Activated CD8-positive, alpha-beta T cell treated with anti-CD3 and anti-CD28 coated beads for 36 hours (primary cell): ENCODE measurements around the gene MYO5C. TPM values are rescaled to one million over a fixed set of nuclear protein-coding genes. Genes with fewer than 3 reads are reported as not detected.

ENCODE experiments used
- ATAC-seq: fragments of 200-7000 bp; cut with Tn5 transposase; one replicate; pipeline ENCODE4 v1.10.0; 2021; ENCODE audit warnings: mild to moderate bottlenecking, moderate library complexity
- CTCF ChIA-PET: fragments of 350-600 bp; sonication (Branson Sonifier 250); formaldehyde crosslinking; loops from one replicate; lab custom pipeline; 2021; ENCODE audit warnings: antibody characterized with exemption; lab: Charles Lee
- POLR2A ChIA-PET: fragments of 350-600 bp; sonication (Branson Sonifier 250); formaldehyde crosslinking; loops from one replicate; lab custom pipeline; 2021; ENCODE audit warnings: antibody characterized with exemption; lab: Charles Lee
- DNase-seq: peaks from one replicate; pipeline ENCODE4 v3.0.0-alpha.2; 2020
- H3K27ac Mint-ChIP-seq: one replicate; pipeline ENCODE4 v1.8.0; 2021; ENCODE audit warnings: mild to moderate bottlenecking, mixed read lengths
- H3K27me3 Mint-ChIP-seq: one replicate; pipeline ENCODE4 v1.8.0; 2021; ENCODE audit warnings: mixed read lengths
- H3K36me3 Mint-ChIP-seq: one replicate; pipeline ENCODE4 v1.8.0; 2021; ENCODE audit warnings: low read depth, mixed read lengths
- H3K4me1 Mint-ChIP-seq: one replicate; pipeline ENCODE4 v1.8.0; 2021; ENCODE audit warnings: low read depth, mixed read lengths
- H3K4me3 Mint-ChIP-seq: one replicate; pipeline ENCODE4 v1.8.0; 2021; ENCODE audit warnings: mild to moderate bottlenecking, moderate library complexity, mixed read lengths
- H3K9me3 Mint-ChIP-seq: one replicate; pipeline ENCODE4 v1.8.0; 2021; ENCODE audit warnings: mixed read lengths
- CTCF ChIP-seq: fragments of 200-600 bp; IDR thresholded peaks from one replicate; pipeline ENCODE4 v1.8.0; 2022; ENCODE audit warnings: antibody characterized with exemption, mild to moderate bottlenecking
- intact Hi-C: fragments of 100-400 bp; cut with micrococcal nuclease; formaldehyde crosslinking; loops from one replicate; pipeline ENCODE4 v1.10.0; 2022
- total RNA-seq, 2 experiments: library from RNA; stranded (reverse); gene quantifications; one replicate each; pipeline ENCODE4 v1.2.3, GENCODE V29; 2021

Gene MYO5C
- total RNA-seq, 2 experiments from 2014 or later, result 1.3 to 1.9 TPM

GRCh38 chr15:52308446-52309153 lies 13.0 kb upstream of the MYO5C start:
- POLR2A ChIA-PET, result interaction anchor here (1.4 kb wide), 1 partner anchor 17 kb away, joined by 3 read pairs; no protein-coding TSS in a partner anchor
- CTCF ChIA-PET, result interaction anchor here (0.6 to 1.7 kb wide), 3 partner anchors 10 to 158 kb away, joined by 3 to 5 read pairs (median 3); no protein-coding TSS in a partner anchor

GRCh38 chr15:52307847-52308246 lies 12.2 kb upstream of the MYO5C start:
- no peak for ATAC-seq
- no peak for TF ChIP-seq CTCF
- H3K4me1 Mint-ChIP-seq, result peaks cover 6% of the 10 kb centered on the region
- no peaks in the 10 kb centered on the region for H3K27me3 Mint-ChIP-seq
- intact Hi-C loops, result no loop called here
- no peak overlapping the region for H3K4me3 Mint-ChIP-seq
- ChIA-PET CTCF (interaction anchor here (0.6 kb wide), 1 partner anchor 159 kb away, joined by 3 read pairs; no protein-coding TSS in a partner anchor), POLR2A (interaction anchor here (1.4 kb wide), 1 partner anchor 18 kb away, joined by 3 read pairs; no protein-coding TSS in a partner anchor)
- H3K36me3 Mint-ChIP-seq, result no peaks in the 10 kb centered on the region
- H3K9me3 Mint-ChIP-seq, result no peaks in the 10 kb centered on the region
- no peak overlapping the region for H3K27ac Mint-ChIP-seq
- no peak for DNase-seq

More at GRCh38 chr15:52308446-52309153, 13.0 kb upstream of the MYO5C start:
- H3K36me3 Mint-ChIP-seq, result peaks cover 5% of the 10 kb centered on the region
- TF ChIP-seq CTCF, result no peak
- H3K27ac Mint-ChIP-seq, result no peak overlapping the region
- no peak for DNase-seq
- H3K4me1 Mint-ChIP-seq, result peaks cover 3% of the 10 kb centered on the region
- H3K9me3 Mint-ChIP-seq, result no peaks in the 10 kb centered on the region
- H3K4me3 Mint-ChIP-seq, result no peak overlapping the region
- no peak for ATAC-seq
- H3K27me3 Mint-ChIP-seq, result no peaks in the 10 kb centered on the region
- intact Hi-C loops, result no loop called here

- DNase-seq (no peak), ATAC-seq (no peak)
- ChIA-PET CTCF (no interaction called here), POLR2A (no interaction called here)
- intact Hi-C loops, result no loop called here
- no peaks in the 10 kb centered on the region for H3K27me3 Mint-ChIP-seq
- H3K36me3 Mint-ChIP-seq, result no peaks in the 10 kb centered on the region
- no peak overlapping the region for H3K4me3 Mint-ChIP-seq
- H3K27ac Mint-ChIP-seq, result no peak overlapping the region
- no peak for TF ChIP-seq CTCF
- peaks cover 6% of the 10 kb centered on the region for H3K4me1 Mint-ChIP-seq
- no peaks in the 10 kb centered on the region for H3K9me3 Mint-ChIP-seq
Measured at GRCh38 chr15:52306270-52306669, 10.7 kb upstream of the MYO5C start.

GRCh38 chr15:52303093-52303772 lies 7.6 kb upstream of the MYO5C start:
- no peak for TF ChIP-seq CTCF
- ChIA-PET POLR2A (interaction anchor here (0.9 kb wide), 1 partner anchor 225 kb away, joined by 3 read pairs; no protein-coding TSS in a partner anchor), CTCF (interaction anchor here (0.6 to 1.8 kb wide), 4 partner anchors 11 to 231 kb away, joined by 3 to 5 read pairs (median 4); no protein-coding TSS in a partner anchor)
- no peaks in the 10 kb centered on the region for H3K36me3 Mint-ChIP-seq
- intact Hi-C loops, result no loop called here
- H3K4me3 Mint-ChIP-seq, result no peak overlapping the region
- no peaks in the 10 kb centered on the region for H3K9me3 Mint-ChIP-seq
- no peak for ATAC-seq
- peaks cover 6% of the 10 kb centered on the region for H3K4me1 Mint-ChIP-seq
- peaks cover 2% of the 10 kb centered on the region for H3K27me3 Mint-ChIP-seq
- H3K27ac Mint-ChIP-seq, result no peak overlapping the region
- no peak for DNase-seq
